Measurements from ENCODE around the gene ENO3.

The ENO3 gene

DNA sequence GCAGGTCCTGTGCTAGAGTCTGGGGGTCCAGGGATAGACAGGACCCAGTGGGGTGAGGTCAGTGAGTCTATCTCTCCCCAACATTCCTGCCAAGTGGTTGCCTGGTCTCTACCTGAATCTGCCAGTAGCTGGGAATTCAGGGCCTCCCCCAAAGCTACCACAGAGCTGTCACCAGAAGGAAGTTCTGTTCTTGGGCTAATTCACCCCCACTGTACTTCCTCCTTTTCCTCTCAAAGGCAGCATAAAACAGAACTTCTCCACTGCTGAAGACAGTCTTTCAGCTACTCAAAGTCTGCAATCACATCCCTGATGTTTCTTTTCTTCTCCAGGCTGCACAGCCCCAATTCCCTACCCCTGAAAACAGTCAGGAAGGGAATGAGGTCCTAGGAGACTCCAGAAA, 27.8 kb downstream of the ENO3 start:
- TF ChIP-seq, protein P1, sequence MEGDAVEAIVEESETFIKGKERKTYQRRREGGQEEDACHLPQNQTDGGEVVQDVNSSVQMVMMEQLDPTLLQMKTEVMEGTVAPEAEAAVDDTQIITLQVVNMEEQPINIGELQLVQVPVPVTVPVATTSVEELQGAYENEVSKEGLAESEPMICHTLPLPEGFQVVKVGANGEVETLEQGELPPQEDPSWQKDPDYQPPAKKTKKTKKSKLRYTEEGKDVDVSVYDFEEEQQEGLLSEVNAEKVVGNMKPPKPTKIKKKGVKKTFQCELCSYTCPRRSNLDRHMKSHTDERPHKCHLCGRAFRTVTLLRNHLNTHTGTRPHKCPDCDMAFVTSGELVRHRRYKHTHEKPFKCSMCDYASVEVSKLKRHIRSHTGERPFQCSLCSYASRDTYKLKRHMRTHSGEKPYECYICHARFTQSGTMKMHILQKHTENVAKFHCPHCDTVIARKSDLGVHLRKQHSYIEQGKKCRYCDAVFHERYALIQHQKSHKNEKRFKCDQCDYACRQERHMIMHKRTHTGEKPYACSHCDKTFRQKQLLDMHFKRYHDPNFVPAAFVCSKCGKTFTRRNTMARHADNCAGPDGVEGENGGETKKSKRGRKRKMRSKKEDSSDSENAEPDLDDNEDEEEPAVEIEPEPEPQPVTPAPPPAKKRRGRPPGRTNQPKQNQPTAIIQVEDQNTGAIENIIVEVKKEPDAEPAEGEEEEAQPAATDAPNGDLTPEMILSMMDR (IDR thresholded peaks at IDR 0.05; ENCODE audit: low read depth, low read length, missing control alignments): no peak
- DNase-seq (ENCODE audit: low read depth): no peak
- no peak overlapping the region for H3K4me3 ChIP-seq (ENCODE audit: low read depth, low read length)

DNA sequence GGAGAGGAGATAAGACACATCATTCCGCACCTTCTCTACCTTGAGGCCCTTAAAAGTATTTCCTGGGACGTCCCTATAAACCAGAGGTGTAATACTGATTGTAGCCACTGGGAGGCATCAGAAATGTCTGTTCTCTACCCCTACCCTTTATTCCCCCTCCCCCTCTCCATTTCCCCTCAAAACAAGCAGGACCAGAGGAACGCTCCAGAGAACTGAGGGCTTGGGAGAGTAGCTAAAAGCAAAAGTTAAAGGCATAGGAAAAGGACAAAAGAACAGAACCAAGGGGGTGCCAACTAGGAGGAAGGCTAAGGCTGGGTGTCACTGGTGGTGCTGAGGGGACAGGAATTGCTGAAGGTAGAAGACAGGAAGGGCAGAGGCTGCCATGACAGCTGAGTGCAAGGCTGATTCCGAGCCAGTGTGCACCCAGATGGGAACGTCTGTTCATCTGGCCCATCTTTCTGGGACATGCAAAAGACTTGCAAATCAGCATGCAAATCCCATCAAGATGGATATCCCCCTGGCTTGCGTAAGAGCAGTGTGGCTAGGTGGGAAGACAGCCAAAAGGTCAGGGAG, 29.8 kb downstream of the ENO3 start:
- no peak overlapping the region for H3K4me3 ChIP-seq (ENCODE audit: low read depth, low read length)
- no peak for DNase-seq (ENCODE audit: low read depth)
- TF ChIP-seq, protein P1 (IDR thresholded peaks at IDR 0.05; ENCODE audit: low read depth, low read length, missing control alignments): peak; percentile 84

DNA sequence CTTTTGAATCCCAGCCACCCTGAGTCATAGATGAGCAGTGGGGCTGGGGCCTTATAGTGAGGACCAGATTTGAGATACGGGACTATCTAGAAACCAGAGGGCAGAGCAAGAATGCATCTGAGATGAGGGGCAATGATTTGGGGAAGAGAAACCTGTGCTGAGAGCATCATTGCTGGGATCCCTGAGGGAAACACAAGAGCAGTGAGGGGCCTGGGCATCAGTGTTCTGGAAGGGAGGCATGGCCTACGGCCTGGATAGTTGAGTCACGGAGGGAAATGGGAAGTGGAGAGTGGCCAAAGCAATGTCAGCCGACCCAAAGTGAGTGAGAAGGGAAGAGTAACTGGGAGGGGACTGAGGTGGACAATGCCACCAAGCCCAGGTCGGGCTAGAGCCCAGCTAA, 31.4 kb downstream of the ENO3 start:
- no peak for DNase-seq (ENCODE audit: low read depth)
- TF ChIP-seq, protein P1 (IDR thresholded peaks at IDR 0.05; ENCODE audit: low read depth, low read length, missing control alignments): no peak
- H3K4me3 ChIP-seq (ENCODE audit: low read depth, low read length): no peak overlapping the region

DNA sequence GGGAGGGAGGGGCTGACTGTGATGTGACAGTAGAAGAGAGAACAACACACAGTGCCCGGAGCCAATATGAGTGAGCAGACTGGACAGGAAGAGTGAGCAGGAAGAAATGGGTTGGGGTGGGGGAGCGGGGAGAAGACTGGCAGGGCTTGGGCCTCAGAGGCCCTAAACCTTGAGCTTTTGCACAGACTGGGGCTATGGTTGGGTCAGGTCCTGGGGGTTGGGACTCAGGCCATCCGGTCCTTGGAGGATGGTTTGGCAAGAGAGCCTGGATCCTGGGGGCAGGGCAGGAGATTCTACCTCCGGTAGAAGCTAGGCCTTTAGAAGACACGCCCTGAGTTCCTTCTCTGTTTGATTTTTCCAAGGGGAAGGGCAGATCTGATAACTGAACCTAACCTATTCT, 35.5 kb downstream of the ENO3 start:
- TF ChIP-seq, protein P1 (IDR thresholded peaks at IDR 0.05; ENCODE audit: low read depth, low read length, missing control alignments): no peak
- DNase-seq (ENCODE audit: low read depth): no peak

DNA sequence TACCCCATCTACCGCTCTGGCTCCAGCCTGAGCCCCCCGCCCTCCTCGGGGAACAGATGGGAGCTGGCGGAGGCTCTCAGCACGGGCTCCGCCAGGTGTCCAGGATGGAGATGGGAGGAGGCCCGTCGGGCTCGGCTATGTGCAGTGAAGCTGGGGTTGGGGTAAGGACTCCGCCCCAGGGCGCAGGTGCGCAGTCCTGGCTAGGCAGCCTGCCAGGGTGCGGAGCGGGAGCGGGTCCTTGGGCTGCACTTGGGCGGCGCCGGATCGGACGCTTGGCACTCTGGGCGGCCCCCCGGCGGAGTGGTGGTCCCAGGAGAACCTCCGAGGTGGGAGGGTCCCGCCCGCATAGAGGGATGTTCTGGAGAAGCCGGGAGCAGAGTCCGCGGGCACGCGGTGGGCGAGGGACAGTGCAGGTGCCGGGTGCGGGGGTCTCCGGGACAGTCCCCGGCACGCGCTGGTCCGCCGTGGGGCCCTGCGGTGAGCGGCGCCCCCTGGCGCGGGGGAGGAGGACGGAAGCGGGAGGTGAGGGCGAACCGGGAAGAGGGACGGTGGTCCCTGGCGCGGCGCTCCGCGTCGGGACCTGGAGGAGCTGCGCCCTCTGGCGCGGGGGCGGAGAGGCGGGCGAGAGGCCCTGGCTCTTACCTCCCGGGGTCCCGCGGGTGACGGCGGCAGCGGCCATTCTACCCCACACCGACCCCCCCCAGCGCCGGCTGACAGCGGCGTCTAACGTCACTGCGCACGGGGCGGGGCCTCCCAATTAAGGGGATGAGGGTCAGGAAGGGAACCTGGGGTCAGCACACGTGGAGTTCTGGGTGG, 36.2 kb downstream of the ENO3 start, which contains the start of gene CAMTA2:
CAMTA2 (minus strand) TSS at position 725 of the 816 bp plus-strand sequence. CDS start 1,453 bp downstream, outside the sequence.
- TF ChIP-seq, protein P1 (IDR thresholded peaks at IDR 0.05; ENCODE audit: low read depth, low read length, missing control alignments): peak; percentile 71
- H3K4me3 ChIP-seq (ENCODE audit: low read depth, low read length): peak within 1 kb of the TSS; percentile 97
- no peak for DNase-seq (ENCODE audit: low read depth)

More for the DNA sequence above, 35.5 kb downstream of the ENO3 start:
- H3K4me3 ChIP-seq (ENCODE audit: low read depth, low read length): peak overlapping the region; percentile 97

DNA sequence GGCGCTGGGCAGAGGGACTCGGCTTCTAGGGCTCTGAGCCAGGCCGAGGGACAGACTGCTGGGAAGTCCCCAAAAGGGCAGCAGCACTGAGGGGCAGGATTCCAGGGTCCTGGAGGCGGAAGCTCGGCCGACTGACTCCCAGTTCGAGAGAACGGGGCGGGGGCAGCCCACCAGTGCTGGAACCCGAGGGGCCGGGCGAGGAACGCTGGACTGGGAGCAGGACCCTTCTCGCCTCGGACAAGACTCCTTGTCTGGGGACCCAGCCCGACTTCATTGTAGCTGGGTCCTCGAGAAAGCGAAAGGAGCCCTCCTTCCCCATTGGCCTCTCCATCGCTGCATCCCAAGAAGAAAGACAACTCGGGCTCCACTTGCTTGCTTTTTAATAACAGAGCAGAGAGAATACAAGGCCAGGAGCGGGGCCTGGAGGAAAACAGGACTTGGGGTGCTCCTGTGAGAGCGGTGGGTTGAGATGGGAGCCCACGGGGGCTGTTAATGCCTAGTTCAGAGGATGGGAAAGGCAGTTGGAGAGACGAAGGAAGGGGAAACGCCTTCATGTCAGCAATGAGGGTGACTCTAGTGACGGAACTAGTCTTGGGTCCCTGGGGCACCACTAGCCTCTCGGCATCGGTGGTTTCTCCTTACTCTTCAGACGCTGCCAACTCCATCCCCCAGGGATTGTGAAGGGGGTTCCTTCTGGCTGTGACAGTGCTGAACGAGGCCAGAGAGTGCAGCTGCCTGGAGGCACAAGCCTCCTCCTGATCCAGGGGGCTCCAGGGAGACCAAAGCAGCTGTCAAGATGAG, 37.0 kb downstream of the ENO3 start:
- TF ChIP-seq, protein P1 (IDR thresholded peaks at IDR 0.05; ENCODE audit: low read depth, low read length, missing control alignments): no peak
- DNase-seq (ENCODE audit: low read depth): no peak
- H3K4me3 ChIP-seq (ENCODE audit: low read depth, low read length): peak overlapping the region; percentile 97

Data from GM12864 (cell line).